GM12874 (cell line): ENCODE data around the gene AR.

Source experiments
- CTCF ChIP-seq: IDR thresholded peaks from 2 replicates; pipeline ENCODE4 v1.5.1; 2011; ENCODE audit warnings: low read depth, mild to moderate bottlenecking, control low read depth, low read length, moderate library complexity; ENCODE audit not compliant: insufficient read depth

Gene AR

GRCh38 chrX:67546496-67547423 lies 2.9 kb downstream of the AR start:
- TF ChIP-seq CTCF = no peak

GRCh38 chrX:67555578-67556203 lies 11.9 kb downstream of the AR start:
- peak; percentile 70 for TF ChIP-seq CTCF

- no peak for TF ChIP-seq CTCF
Measured at GRCh38 chrX:67558267-67558666, 14.4 kb downstream of the AR start.

- TF ChIP-seq CTCF = no peak
Measured at GRCh38 chrX:67563469-67564448, 19.9 kb downstream of the AR start.

- no peak for TF ChIP-seq CTCF
Measured at GRCh38 chrX:67564475-67564874, 20.7 kb downstream of the AR start.

- TF ChIP-seq CTCF = no peak
Measured at GRCh38 chrX:67568769-67569168, 24.9 kb downstream of the AR start.

GRCh38 chrX:67570839-67571238 lies 27.0 kb downstream of the AR start:
- TF ChIP-seq CTCF = no peak
